Measurements from ENCODE around the gene PKP2.

Gene PKP2

DNA sequence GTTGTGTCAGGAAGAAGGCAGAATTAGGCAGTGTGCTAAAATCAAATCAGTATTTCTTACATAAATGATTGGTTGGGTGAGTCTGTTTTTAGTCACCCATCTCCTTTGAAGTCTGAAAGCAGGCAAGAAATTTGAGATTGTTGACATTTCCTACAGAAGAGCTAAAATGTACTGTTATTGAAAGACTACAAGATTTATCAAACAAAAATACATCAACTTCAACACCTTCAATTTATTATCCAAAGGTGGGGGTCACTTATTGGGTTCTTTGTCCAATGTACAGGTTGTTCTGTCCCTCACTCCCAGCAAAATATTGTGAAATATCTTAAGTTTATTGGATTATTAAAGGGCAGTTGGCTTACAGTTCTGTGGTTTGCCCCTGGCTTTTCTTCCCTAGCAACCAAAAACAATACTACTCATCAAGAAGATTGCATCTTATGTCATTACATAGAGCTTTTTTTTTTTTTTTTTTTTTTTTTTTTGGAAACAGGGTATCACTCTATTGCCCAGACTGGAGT lies 20.6 kb upstream of the PKP2 start:
- Histone ChIP-seq H3K4me3 (ENCODE audit: low read length) (no peak overlapping the region), H3K4me1 (ENCODE audit: control insufficient read depth, low read length) (no peaks in the 10 kb centered on the region), H3K27ac (ENCODE audit: low read depth, low read length) (no peak overlapping the region), H3K4me2 (ENCODE audit: low read length) (no peak overlapping the region), H3F3A (ENCODE audit: control insufficient read depth, insufficient read depth) (no peaks in the 10 kb centered on the region), H4K20me1 (ENCODE audit: control insufficient read depth, insufficient read depth, low read depth, low read length) (no peaks in the 10 kb centered on the region), H3K27me3 (ENCODE audit: control insufficient read depth, low read length) (no peaks in the 10 kb centered on the region), H3K9me3 (ENCODE audit: control insufficient read depth, insufficient read depth, low read length) (no peaks in the 10 kb centered on the region), H3K36me3 (ENCODE audit: control insufficient read depth, low read length) (no peaks in the 10 kb centered on the region), H3K9me2 (replicated peaks; ENCODE audit: control insufficient read depth, low read length) (no peaks in the 10 kb centered on the region), H3K79me2 (ENCODE audit: control insufficient read depth, low read length) (no peaks in the 10 kb centered on the region)
- TF ChIP-seq, protein P1, sequence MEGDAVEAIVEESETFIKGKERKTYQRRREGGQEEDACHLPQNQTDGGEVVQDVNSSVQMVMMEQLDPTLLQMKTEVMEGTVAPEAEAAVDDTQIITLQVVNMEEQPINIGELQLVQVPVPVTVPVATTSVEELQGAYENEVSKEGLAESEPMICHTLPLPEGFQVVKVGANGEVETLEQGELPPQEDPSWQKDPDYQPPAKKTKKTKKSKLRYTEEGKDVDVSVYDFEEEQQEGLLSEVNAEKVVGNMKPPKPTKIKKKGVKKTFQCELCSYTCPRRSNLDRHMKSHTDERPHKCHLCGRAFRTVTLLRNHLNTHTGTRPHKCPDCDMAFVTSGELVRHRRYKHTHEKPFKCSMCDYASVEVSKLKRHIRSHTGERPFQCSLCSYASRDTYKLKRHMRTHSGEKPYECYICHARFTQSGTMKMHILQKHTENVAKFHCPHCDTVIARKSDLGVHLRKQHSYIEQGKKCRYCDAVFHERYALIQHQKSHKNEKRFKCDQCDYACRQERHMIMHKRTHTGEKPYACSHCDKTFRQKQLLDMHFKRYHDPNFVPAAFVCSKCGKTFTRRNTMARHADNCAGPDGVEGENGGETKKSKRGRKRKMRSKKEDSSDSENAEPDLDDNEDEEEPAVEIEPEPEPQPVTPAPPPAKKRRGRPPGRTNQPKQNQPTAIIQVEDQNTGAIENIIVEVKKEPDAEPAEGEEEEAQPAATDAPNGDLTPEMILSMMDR (IDR thresholded peaks at IDR 0.05; ENCODE audit: low read depth, low read length, poor library complexity, severe bottlenecking) = no peak
- no peak for TF ChIP-seq EZH2phosphoT487 (IDR thresholded peaks at IDR 0.05; ENCODE audit: borderline replicate concordance, low read length)

DNA sequence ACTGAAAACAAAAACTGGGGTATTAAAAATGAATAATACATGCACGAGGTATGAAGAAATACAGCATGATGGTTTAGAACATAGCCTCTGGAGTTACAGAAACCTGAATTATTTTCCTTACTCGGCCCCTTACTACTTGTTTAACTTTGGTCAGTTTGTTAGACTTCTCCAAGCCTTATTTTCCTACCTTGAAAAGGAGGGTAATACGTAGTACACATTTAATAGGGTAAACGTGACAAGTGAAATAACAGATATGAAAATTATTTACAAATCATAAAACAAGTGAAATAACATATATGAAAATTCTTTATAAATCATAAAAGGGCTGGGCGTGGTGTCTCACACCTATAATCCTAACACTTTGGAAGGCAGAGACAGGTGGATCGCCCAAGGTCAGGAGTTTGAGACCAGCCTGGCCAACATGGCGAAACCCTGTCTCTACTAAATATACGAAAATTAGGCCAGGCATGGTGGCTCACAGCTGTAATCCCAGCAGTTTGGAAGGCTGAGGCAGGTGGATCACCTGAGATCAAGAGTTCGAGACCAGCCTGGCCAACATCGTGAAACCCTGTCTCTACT lies 11.4 kb upstream of the PKP2 start:
- H3K27me3 ChIP-seq (ENCODE audit: control insufficient read depth, low read length) = no peaks in the 10 kb centered on the region
- no peaks in the 10 kb centered on the region for H3F3A ChIP-seq (ENCODE audit: control insufficient read depth, insufficient read depth)
- TF ChIP-seq, protein P1 (IDR thresholded peaks at IDR 0.05; ENCODE audit: low read depth, low read length, poor library complexity, severe bottlenecking) = no peak
- TF ChIP-seq EZH2phosphoT487 (IDR thresholded peaks at IDR 0.05; ENCODE audit: borderline replicate concordance, low read length) = no peak
- H3K9me2 ChIP-seq (replicated peaks; ENCODE audit: control insufficient read depth, low read length) = no peaks in the 10 kb centered on the region
- no peak overlapping the region for H3K4me2 ChIP-seq (ENCODE audit: low read length)
- no peaks in the 10 kb centered on the region for H3K36me3 ChIP-seq (ENCODE audit: control insufficient read depth, low read length)
- no peaks in the 10 kb centered on the region for H3K4me1 ChIP-seq (ENCODE audit: control insufficient read depth, low read length)
- H3K79me2 ChIP-seq (ENCODE audit: control insufficient read depth, low read length) = no peaks in the 10 kb centered on the region
- no peak overlapping the region for H3K4me3 ChIP-seq (ENCODE audit: low read length)
- no peaks in the 10 kb centered on the region for H4K20me1 ChIP-seq (ENCODE audit: control insufficient read depth, insufficient read depth, low read depth, low read length)
- H3K9me3 ChIP-seq (ENCODE audit: control insufficient read depth, insufficient read depth, low read length) = no peaks in the 10 kb centered on the region
- no peak overlapping the region for H3K27ac ChIP-seq (ENCODE audit: low read depth, low read length)

DNA sequence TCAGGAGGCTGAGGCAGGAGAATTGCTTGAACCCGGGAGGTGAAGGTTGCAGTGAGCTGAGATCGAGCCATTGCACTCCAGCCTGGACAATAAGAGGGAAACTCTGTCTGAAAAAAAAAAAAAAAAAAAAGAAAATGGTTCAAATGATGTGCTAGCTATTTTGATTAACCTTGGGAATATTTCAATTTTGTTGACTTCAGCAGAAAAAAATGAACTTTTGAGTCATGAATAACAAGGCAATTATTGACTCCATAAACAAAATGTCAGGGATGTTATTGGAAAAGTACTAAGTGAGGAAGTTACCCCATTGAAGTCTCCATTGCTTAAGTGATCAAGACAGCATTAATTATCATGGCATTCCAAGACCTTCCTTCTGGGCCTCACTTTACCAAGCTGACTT lies 10.6 kb upstream of the PKP2 start:
- TF ChIP-seq, protein P1 (IDR thresholded peaks at IDR 0.05; ENCODE audit: low read depth, low read length, poor library complexity, severe bottlenecking) = no peak
- TF ChIP-seq EZH2phosphoT487 (IDR thresholded peaks at IDR 0.05; ENCODE audit: borderline replicate concordance, low read length) = no peak
- H3K4me1 ChIP-seq (ENCODE audit: control insufficient read depth, low read length) = no peaks in the 10 kb centered on the region
- H3K4me3 ChIP-seq (ENCODE audit: low read length) = no peak overlapping the region
- no peak overlapping the region for H3K4me2 ChIP-seq (ENCODE audit: low read length)
- no peaks in the 10 kb centered on the region for H3K9me2 ChIP-seq (replicated peaks; ENCODE audit: control insufficient read depth, low read length)
- H3K27ac ChIP-seq (ENCODE audit: low read depth, low read length) = no peak overlapping the region
- no peaks in the 10 kb centered on the region for H3K9me3 ChIP-seq (ENCODE audit: control insufficient read depth, insufficient read depth, low read length)
- no peaks in the 10 kb centered on the region for H3K36me3 ChIP-seq (ENCODE audit: control insufficient read depth, low read length)
- no peaks in the 10 kb centered on the region for H3K27me3 ChIP-seq (ENCODE audit: control insufficient read depth, low read length)
- no peaks in the 10 kb centered on the region for H3F3A ChIP-seq (ENCODE audit: control insufficient read depth, insufficient read depth)
- no peaks in the 10 kb centered on the region for H4K20me1 ChIP-seq (ENCODE audit: control insufficient read depth, insufficient read depth, low read depth, low read length)
- H3K79me2 ChIP-seq (ENCODE audit: control insufficient read depth, low read length) = no peaks in the 10 kb centered on the region
